OCI-LY1 (cell line): ENCODE results near the gene ABHD6.
"Not testable (repeated sequence)": the region's sequence is repeated elsewhere in the genome, so short reads cannot be mapped to it uniquely, and the experiment has no call there.

Source experiments
- CTCF ChIP-seq: fragments of 200-600 bp; sonication (generic), shearing (Covaris generic); IDR thresholded peaks from 2 replicates; pipeline ENCODE4 v1.5.1; 2017; ENCODE audit warnings: mild to moderate bottlenecking, antibody characterized with exemption, low read length, moderate library complexity, mixed read lengths
- EZH2 ChIP-seq: fragments of 200-600 bp; sonication (generic), shearing (Covaris generic); IDR thresholded peaks from 2 replicates; pipeline ENCODE4 v1.8.0; 2017; ENCODE audit warnings: borderline replicate concordance, mixed run types, mild to moderate bottlenecking, antibody characterized with exemption, low read length, moderate library complexity, mixed read lengths

- TF ChIP-seq CTCF, EZH2: not testable (repeated sequence)
Observed at GRCh38 chr3:58339146-58339545, 101.6 kb downstream of the ABHD6 start.
